HEK293T (cell line): ENCODE data around the gene STK4.
"Not testable (repeated sequence)": the region's sequence is repeated elsewhere in the genome, so short reads cannot be mapped to it uniquely, and the experiment has no call there.

Experiments
- CTCF ChIA-PET: fragments of 350-600 bp; formaldehyde crosslinking; extraction: SDS; loops from one replicate; lab custom pipeline; 2021; ENCODE audit warnings: antibody characterized with exemption, inconsistent platforms; lab: Yijun Ruan, JAX
- POLR2A ChIA-PET: fragments of 350-600 bp; formaldehyde crosslinking; extraction: SDS; loops from one replicate; lab custom pipeline; 2020; ENCODE audit warnings: antibody characterized with exemption, inconsistent platforms; lab: Yijun Ruan, JAX
- DNase-seq: peaks from one replicate; pipeline ENCODE4 v3.0.0; 2012; ENCODE audit warnings: mixed read lengths; ENCODE audit errors: extremely low spot score
- ARNT ChIP-seq: fragments of 450-650 bp; IDR thresholded peaks from 2 replicates; pipeline ENCODE4 v1.6.1; 2017; ENCODE audit warnings: mild to moderate bottlenecking
- BHLHE40 ChIP-seq: fragments of 450-650 bp; IDR thresholded peaks from 2 replicates; pipeline ENCODE4 v1.6.1; 2016; ENCODE audit warnings: mild to moderate bottlenecking, moderate library complexity, borderline replicate concordance
- CTBP1 ChIP-seq: fragments of 450-650 bp; IDR thresholded peaks from 2 replicates; pipeline ENCODE4 v1.6.1; 2016; ENCODE audit warnings: borderline replicate concordance
- ELF4 ChIP-seq: fragments of 450-650 bp; IDR thresholded peaks from 2 replicates; pipeline ENCODE4 v1.6.1; 2017; ENCODE audit warnings: antibody characterized with exemption
- FOXA1 ChIP-seq: fragments of 450-650 bp; IDR thresholded peaks from 2 replicates; pipeline ENCODE4 v1.6.1; 2016; ENCODE audit warnings: mild to moderate bottlenecking
- FOXK2 ChIP-seq: fragments of 450-650 bp; IDR thresholded peaks from 2 replicates; pipeline ENCODE4 v1.6.1; 2016; ENCODE audit warnings: mild to moderate bottlenecking
- FOXM1 ChIP-seq: fragments of 450-650 bp; IDR thresholded peaks from 2 replicates; pipeline ENCODE4 v1.6.1; 2017; ENCODE audit warnings: mild to moderate bottlenecking, borderline replicate concordance
- HDGF ChIP-seq: fragments of 450-650 bp; IDR thresholded peaks from 2 replicates; pipeline ENCODE4 v1.6.1; 2017; ENCODE audit warnings: antibody characterized with exemption, borderline replicate concordance
- L3MBTL2 ChIP-seq: fragments of 450-650 bp; conservative IDR thresholded peaks from 2 replicates; pipeline ENCODE4 v1.6.1; 2016; ENCODE audit warnings: mild to moderate bottlenecking
- LEF1 ChIP-seq: fragments of 450-650 bp; IDR thresholded peaks from 2 replicates; pipeline ENCODE4 v1.6.1; 2017; ENCODE audit warnings: mild to moderate bottlenecking, borderline replicate concordance
- NFRKB ChIP-seq: fragments of 450-650 bp; IDR thresholded peaks from 2 replicates; pipeline ENCODE4 v1.6.1; 2016; ENCODE audit warnings: mild to moderate bottlenecking, moderate library complexity
- PKNOX1 ChIP-seq: fragments of 450-650 bp; IDR thresholded peaks from 2 replicates; pipeline ENCODE4 v1.6.1; 2016
- SP1 ChIP-seq: fragments of 450-650 bp; IDR thresholded peaks from 2 replicates; pipeline ENCODE4 v1.6.1; 2017
- SUZ12 ChIP-seq: fragments of 450-650 bp; IDR thresholded peaks from 2 replicates; pipeline ENCODE4 v1.6.1; 2016; ENCODE audit warnings: mild to moderate bottlenecking
- TARDBP ChIP-seq: fragments of 450-650 bp; IDR thresholded peaks from 2 replicates; pipeline ENCODE4 v1.6.1; 2016
- ZNF384 ChIP-seq: fragments of 450-650 bp; IDR thresholded peaks from 2 replicates; pipeline ENCODE4 v1.6.1; 2016

STK4 gene

GRCh38 chr20:45059022-45059728 is 92.9 kb downstream of the STK4 start:
- no peak for DNase-seq
- TF ChIP-seq ARNT (no peak), NFRKB (no peak), HDGF (no peak), FOXA1 (no peak), FOXK2 (no peak)

DNA sequence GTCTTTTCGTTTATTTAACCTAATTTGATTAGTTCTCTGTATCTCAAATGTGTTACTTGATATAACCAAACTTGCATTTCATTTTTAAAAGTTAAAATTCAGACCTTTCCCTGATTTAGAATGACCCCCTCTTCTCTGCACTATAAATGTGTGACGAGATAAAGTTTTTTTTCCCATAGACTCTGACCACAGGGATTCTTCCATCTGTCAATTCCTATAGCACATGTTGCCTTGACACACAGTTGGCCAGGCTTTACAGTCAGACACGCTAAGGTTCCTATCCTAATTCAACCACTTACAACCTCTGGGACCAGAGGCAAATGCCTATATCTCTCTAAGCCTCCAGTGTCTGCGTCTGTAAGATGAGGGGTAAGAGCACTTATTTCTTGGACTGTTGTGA is 94.0 kb downstream of the STK4 start:
- ChIA-PET POLR2A (no interaction called here), CTCF (interaction anchor here (0.5 to 1.0 kb wide), 3 partner anchors 44 to 1308 kb away, joined by 3 to 4 read pairs (median 3); no protein-coding TSS in a partner anchor)
- TF ChIP-seq FOXA1, result no peak
- TF ChIP-seq LEF1, result no peak
- no peak for TF ChIP-seq CTBP1
- TF ChIP-seq FOXK2, result no peak
- no peak for TF ChIP-seq PKNOX1
- no peak for TF ChIP-seq L3MBTL2
- TF ChIP-seq NFRKB, result no peak
- TF ChIP-seq ZNF384, result no peak
- no peak for TF ChIP-seq ARNT
- TF ChIP-seq SP1, result no peak
- no peak for TF ChIP-seq BHLHE40
- TF ChIP-seq TARDBP, result no peak
- TF ChIP-seq FOXM1, result no peak
- TF ChIP-seq SUZ12, result no peak
- no peak for TF ChIP-seq ELF4
- no peak for TF ChIP-seq HDGF
- DNase-seq, result no peak

More at GRCh38 chr20:45059022-45059728, 92.9 kb downstream of the STK4 start:
- ChIA-PET CTCF (interaction anchor here (0.9 kb wide), 1 partner anchor 15 kb away, joined by 5 read pairs; no protein-coding TSS in a partner anchor), POLR2A (no interaction called here)

GRCh38 chr20:45061244-45061643 is 94.9 kb downstream of the STK4 start:
- no peak for TF ChIP-seq LEF1
- TF ChIP-seq PKNOX1, result no peak
- TF ChIP-seq TARDBP, result no peak
- TF ChIP-seq HDGF, result no peak
- no peak for TF ChIP-seq ELF4
- no peak for TF ChIP-seq SUZ12
- ChIA-PET CTCF (no interaction called here), POLR2A (no interaction called here)
- no peak for DNase-seq

DNA sequence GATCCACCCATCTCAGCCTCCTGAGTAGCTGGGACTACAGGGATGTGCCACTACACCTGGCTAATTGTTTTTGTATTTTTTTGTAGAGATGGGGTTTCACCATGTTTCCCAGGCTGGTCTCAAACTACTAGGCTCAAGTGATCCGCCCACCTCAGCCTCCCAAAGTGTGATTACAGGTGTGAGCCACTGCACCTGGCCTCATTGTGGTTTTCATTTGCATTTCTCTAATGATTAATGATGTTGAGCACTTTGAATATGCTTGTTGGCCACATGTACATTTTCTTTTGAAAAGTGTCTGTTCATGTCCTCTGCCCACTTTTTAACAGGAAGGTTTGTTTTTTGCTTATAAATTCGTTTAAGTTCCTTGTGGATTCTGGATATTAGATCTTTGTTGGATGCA is 96.8 kb downstream of the STK4 start:
- CTCF ChIA-PET, POLR2A ChIA-PET, DNase-seq: not testable (repeated sequence)

GRCh38 chr20:45064812-45065211 is 98.5 kb downstream of the STK4 start:
- CTCF ChIA-PET, result no interaction called here
- TF ChIP-seq FOXA1, result no peak
- TF ChIP-seq HDGF, result no peak
- TF ChIP-seq FOXK2, result no peak
- TF ChIP-seq BHLHE40, result no peak
- no peak for TF ChIP-seq SUZ12
- TF ChIP-seq ELF4, result no peak
- TF ChIP-seq LEF1, result no peak
- TF ChIP-seq TARDBP, result no peak
- no peak for TF ChIP-seq FOXM1
- TF ChIP-seq ZNF384, result no peak
- TF ChIP-seq ARNT, result no peak
- no peak for TF ChIP-seq PKNOX1
- TF ChIP-seq L3MBTL2, result no peak
- no peak for TF ChIP-seq CTBP1
- TF ChIP-seq SP1, result no peak
- no peak for TF ChIP-seq NFRKB
- POLR2A ChIA-PET, result no interaction called here
- DNase-seq, result no peak

- no peak for TF ChIP-seq ZNF384
- no peak for TF ChIP-seq SP1
- no peak for TF ChIP-seq ARNT
- no peak for TF ChIP-seq HDGF
- TF ChIP-seq LEF1, result no peak
- TF ChIP-seq FOXM1, result no peak
- TF ChIP-seq PKNOX1, result no peak
- no peak for TF ChIP-seq FOXK2
- TF ChIP-seq L3MBTL2, result no peak
- TF ChIP-seq SUZ12, result no peak
- TF ChIP-seq TARDBP, result no peak
- TF ChIP-seq NFRKB, result no peak
- no peak for TF ChIP-seq BHLHE40
- TF ChIP-seq ELF4, result no peak
- no peak for TF ChIP-seq CTBP1
- no peak for TF ChIP-seq FOXA1
- no peak for DNase-seq
- ChIA-PET POLR2A (no interaction called here), CTCF (no interaction called here)
Measured at GRCh38 chr20:45066372-45066771, 100.1 kb downstream of the STK4 start.
